GM12891 (cell line): ENCODE data around the gene PKHD1.
"Not testable (repeated sequence)": the region's sequence is repeated elsewhere in the genome, so short reads cannot be mapped to it uniquely, and the experiment has no call there.

Experiments
- DNase-seq: peaks from one replicate; pipeline ENCODE4 v3.0.0; 2011; ENCODE audit warnings: low spot score; ENCODE audit not compliant: insufficient read length
- FAIRE-seq: peaks from 2 replicates; lab custom pipeline; 2011; peaks lifted over from hg19 to GRCh38; lab: Jason Lieb, UNC
- PAX5 ChIP-seq: IDR thresholded peaks from 2 replicates; pipeline ENCODE4 v1.6.1; 2011; ENCODE audit warnings: low read length, moderate library complexity, mild to moderate bottlenecking; ENCODE audit not compliant: insufficient read depth, severe bottlenecking
- POLR2A ChIP-seq: IDR thresholded peaks from 2 replicates; pipeline ENCODE4 v1.6.1; 2011; ENCODE audit warnings: low read depth, low read length, control low read depth
- POLR2AphosphoS5 ChIP-seq: IDR thresholded peaks from 2 replicates; pipeline ENCODE4 v1.6.1; 2011; ENCODE audit warnings: low read depth, low read length, control low read depth
- POU2F2 ChIP-seq: IDR thresholded peaks from 2 replicates; pipeline ENCODE4 v1.6.1; 2011; ENCODE audit warnings: low read depth, mild to moderate bottlenecking, control low read depth, low read length, moderate library complexity
- SPI1 ChIP-seq: IDR thresholded peaks from 2 replicates; pipeline ENCODE4 v1.6.1; 2011; ENCODE audit warnings: low read depth, low read length, control low read depth
- TAF1 ChIP-seq: IDR thresholded peaks from 2 replicates; pipeline ENCODE4 v1.6.1; 2011; ENCODE audit warnings: low read depth, low read length, control low read depth

PKHD1 gene

GRCh38 chr6:51968265-51968664 lies 119.1 kb downstream of the PKHD1 start:
- no peak for TF ChIP-seq TAF1
- TF ChIP-seq POU2F2 = no peak
- no peak for TF ChIP-seq POLR2AphosphoS5
- TF ChIP-seq SPI1 = no peak
- TF ChIP-seq PAX5 = no peak
- no peak for TF ChIP-seq POLR2A
- FAIRE-seq (no peak), DNase-seq (no peak)

- FAIRE-seq = no peak
- DNase-seq = no peak
These were observed 122.1 kb downstream of the PKHD1 start for GRCh38 chr6:51965222-51965801.

DNA sequence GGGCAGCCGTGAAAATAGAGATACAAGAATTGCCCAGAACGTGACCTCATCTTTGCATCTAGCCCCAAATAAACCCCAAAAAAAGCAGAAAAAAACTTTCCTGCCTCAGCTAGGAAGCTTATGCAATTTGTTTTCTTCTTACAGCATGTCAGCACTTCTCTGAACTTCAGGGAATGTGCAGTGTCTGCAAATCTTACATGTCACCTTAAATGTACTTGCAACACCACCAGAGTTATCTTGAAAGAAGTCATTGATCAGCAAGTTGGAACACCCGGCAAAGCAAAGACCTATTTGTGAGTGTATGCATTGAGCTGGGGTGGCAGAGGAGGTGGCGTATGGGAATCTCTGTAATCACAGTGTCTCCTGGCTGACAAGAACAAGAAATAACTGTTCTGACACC lies 123.4 kb downstream of the PKHD1 start:
- DNase-seq (no peak), FAIRE-seq (no peak)
- TF ChIP-seq POLR2A (no peak), POU2F2 (no peak), POLR2AphosphoS5 (no peak), PAX5 (no peak), SPI1 (no peak), TAF1 (no peak)

More at GRCh38 chr6:51965222-51965801, 122.1 kb downstream of the PKHD1 start:
- no peak for TF ChIP-seq POU2F2
- no peak for TF ChIP-seq SPI1
- TF ChIP-seq PAX5 = no peak
- no peak for TF ChIP-seq POLR2A
- TF ChIP-seq TAF1 = no peak
- TF ChIP-seq POLR2AphosphoS5 = no peak

DNA sequence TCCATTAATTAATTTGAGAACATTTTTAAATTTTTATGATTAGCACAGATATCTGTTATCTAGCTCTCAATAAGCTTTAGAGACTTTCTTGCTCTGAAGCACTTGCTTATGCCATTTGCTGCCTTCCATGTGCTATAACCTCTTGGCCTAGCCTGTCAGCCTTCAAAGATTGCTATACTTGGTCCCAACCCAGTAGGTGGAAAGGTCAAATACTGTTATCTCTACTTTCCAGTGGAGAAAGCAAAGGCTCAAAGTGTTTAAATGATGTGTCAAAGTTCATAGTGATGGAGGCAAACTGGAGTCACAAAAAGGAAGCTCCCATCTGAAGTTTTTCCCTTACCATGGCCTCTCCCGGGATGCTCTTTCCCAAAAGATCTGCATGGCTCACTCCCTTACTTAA lies 125.1 kb downstream of the PKHD1 start:
- DNase-seq = no peak
- no peak for FAIRE-seq
- TF ChIP-seq SPI1 = no peak

GRCh38 chr6:51960419-51960818 lies 127.0 kb downstream of the PKHD1 start:
- no peak for DNase-seq
- no peak for FAIRE-seq

DNA sequence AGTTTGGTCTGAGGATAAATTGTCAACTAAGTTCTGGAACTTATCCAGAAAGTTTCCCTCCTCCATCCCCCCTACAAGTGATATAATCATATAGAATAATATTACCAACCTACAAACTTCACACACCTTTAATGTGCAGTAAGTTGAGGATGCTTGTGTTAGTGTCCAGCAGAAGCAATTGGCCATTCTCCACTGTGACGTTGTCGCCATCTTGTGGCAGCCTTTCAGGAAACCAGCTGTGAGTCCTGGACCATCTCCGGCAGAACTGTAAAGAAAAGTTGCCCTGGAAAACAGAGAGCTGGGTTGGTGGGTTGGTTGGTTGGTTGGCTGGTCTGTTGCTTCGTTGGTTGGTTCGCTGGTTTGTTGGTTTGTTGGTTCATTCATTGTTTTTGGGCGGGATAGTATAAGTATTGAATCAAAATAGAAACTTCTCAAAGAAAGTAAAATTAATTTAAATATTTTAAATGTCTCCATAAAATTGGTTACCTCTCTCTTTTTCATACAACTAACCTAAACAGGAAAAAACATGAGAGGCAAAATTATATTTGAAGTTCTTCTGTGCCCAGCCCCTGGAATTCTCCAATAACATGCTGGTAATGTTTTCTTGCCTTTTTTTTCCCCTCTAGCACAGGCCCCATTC lies 127.5 kb downstream of the PKHD1 start:
- TF ChIP-seq TAF1 = no peak
- no peak for TF ChIP-seq POLR2A
- TF ChIP-seq PAX5 = no peak
- no peak for TF ChIP-seq POLR2AphosphoS5
- TF ChIP-seq POU2F2 = no peak
- no peak for TF ChIP-seq SPI1
- FAIRE-seq (peak; percentile 72), DNase-seq (peak; percentile 8)

More at GRCh38 chr6:51960419-51960818, 127.0 kb downstream of the PKHD1 start:
- no peak for TF ChIP-seq POLR2AphosphoS5
- TF ChIP-seq TAF1 = no peak
- TF ChIP-seq PAX5 = no peak
- TF ChIP-seq POU2F2 = no peak
- TF ChIP-seq SPI1 = no peak
- no peak for TF ChIP-seq POLR2A

DNA sequence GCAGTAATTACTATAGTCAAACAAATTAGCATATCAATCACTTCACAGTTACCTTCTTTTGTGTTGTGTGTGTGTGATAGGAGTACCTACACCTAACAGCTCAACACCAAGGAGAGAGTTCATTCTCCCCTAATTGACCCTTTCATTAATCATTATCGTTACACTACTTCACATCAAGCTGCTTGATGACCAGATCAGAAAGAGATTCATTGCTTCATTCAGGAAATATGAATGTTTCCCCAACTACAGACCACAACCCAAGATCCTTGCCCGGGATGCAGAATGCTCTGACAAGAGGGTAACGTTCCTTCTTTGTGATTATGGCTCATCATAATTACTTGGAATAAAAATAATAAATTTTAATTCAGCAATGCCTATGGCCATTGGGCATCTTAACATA lies 132.7 kb downstream of the PKHD1 start:
- TF ChIP-seq POU2F2 (no peak), TAF1 (no peak), PAX5 (no peak), SPI1 (no peak), POLR2A (no peak)
- FAIRE-seq = no peak
- no peak for DNase-seq

GRCh38 chr6:51953246-51953645 lies 134.2 kb downstream of the PKHD1 start:
- no peak for DNase-seq
- no peak for FAIRE-seq
- TF ChIP-seq SPI1 (no peak), PAX5 (no peak), POLR2A (no peak), TAF1 (no peak), POU2F2 (no peak), POLR2AphosphoS5 (no peak)

DNA sequence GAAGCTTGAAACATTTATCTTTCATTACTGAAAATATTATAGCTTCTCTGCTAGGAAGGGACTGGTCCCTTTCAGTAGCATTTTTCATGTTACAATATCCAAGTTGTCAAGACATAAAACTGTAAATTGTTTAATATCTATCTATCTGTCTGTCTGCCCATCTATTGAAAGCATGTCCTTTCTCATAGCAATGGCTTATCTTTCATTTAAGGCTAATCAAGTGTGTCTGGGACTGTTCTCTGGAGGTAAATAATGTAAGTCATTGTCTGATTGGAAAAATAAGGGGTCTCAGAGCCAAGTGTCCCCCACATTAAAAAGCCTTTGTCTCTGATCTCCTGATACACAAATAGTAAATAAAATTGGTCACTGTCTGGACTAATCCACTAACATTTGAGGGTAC lies 135.5 kb downstream of the PKHD1 start:
- DNase-seq (no peak), FAIRE-seq (no peak)
- no peak for TF ChIP-seq PAX5
- TF ChIP-seq POLR2A = no peak
- no peak for TF ChIP-seq SPI1
- no peak for TF ChIP-seq POLR2AphosphoS5
- TF ChIP-seq TAF1 = no peak
- no peak for TF ChIP-seq POU2F2

- FAIRE-seq (no peak), DNase-seq (no peak)
- TF ChIP-seq SPI1 (no peak), POU2F2 (no peak), POLR2A (no peak)
These were observed 137.9 kb downstream of the PKHD1 start for GRCh38 chr6:51949526-51949925.

GRCh38 chr6:51939695-51940094 lies 147.7 kb downstream of the PKHD1 start:
- DNase-seq, FAIRE-seq: not testable (repeated sequence)
